UCSD-AML1 (cell line): ENCODE measurements around the gene EMCN.
A peak's percentile ranks its signal among the peaks of the same experiment; 100 is the strongest.

ENCODE experiments used
- DNase-seq: peaks from one replicate; lab custom pipeline; 2025; ENCODE audit not compliant: unreplicated experiment; lab: John Stamatoyannopoulos, UW

The EMCN gene

DNA sequence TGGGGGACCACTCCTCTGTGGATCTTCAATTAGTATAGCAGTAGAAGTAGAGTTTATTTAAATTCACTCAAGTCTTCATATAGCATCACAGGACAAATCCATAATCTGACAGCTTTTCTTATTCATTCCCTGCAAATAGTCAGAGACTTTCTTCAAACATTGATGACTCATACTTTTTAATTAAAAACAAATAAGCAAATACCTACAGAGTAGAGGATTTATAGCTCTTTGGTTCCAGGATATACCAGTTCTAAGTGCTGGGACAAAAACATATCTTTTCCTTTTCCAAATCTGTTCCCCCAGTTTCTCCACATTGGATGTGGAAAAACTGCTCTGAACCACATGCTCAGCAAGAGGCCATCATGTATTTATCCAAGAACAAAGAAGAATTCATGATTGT, 24.1 kb downstream of the EMCN start:
- DNase-seq: no peak

DNA sequence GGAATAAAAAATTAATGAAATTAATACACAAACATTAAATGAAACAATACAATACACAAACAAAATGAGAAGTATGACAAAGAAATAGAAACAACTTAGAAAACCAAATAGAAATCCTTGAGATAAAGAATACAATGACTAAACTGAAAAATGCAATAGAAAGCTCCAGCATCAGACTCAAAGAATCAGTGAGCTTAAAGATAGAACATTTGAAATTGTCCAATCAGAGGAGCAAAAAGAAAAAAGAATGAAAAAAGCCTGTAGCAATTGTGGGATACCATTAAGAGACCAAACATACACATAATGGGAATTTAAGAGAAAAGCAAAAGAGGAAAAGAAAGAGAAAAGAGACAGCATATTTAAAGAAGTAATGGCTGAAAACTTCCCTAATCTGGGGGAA, 25.7 kb downstream of the EMCN start:
- DNase-seq: no peak

DNA sequence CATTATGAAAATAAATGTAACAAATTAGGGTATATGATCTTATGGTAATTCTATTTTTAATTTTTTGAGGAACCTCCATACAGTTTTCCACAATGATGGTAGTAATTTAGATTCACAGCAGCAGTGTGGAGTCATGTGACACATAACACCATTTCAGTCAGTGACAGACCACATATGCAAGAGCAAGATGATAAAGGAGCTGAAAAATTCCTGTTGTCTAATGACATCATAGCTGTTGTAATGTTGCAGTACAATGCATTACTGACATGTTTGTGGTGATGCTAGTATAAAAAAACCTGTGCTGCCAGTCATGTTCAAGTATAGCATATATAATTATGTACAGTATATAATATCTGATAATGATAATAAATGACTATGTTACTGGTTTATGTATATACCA, 28.5 kb downstream of the EMCN start:
- DNase-seq: no peak

DNA sequence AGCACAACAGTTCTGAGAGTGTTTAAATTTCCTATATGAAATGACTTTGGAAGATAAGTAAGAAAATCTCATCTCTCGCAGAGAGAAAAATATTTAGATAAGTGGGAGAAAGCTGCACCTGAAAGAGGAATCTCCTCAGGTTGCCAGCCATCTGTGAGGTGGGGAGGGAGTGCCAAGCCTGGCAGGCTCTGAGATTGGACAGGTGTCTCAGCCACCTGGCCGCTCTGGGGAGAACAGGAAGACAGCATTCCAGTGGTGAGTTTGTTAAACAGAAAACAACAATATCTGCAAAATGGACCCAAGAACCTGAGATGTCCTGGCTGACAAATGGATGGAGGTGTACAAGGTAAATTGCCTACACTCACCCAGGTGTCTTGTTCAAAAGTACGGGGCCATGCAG, 31.3 kb downstream of the EMCN start:
- no peak for DNase-seq

DNA sequence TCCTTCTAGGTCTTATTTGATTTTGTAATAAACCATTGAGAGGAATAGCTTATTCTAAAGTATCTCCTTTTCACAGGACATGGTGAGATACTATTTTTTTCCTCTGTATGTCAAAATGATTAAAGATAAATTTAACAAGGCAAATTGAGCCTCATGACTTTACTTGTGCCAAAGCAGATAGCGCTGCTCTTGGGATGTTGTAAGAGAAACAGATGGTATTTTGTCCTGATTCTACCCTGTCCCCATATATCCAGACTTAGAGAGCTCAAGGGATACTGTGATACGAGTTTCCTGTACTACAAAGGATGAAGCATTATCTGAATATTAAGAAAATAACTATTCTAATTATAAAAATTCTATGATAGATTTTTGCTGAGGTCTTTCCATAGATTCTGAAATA, 34.0 kb downstream of the EMCN start:
- DNase-seq: no peak

DNA sequence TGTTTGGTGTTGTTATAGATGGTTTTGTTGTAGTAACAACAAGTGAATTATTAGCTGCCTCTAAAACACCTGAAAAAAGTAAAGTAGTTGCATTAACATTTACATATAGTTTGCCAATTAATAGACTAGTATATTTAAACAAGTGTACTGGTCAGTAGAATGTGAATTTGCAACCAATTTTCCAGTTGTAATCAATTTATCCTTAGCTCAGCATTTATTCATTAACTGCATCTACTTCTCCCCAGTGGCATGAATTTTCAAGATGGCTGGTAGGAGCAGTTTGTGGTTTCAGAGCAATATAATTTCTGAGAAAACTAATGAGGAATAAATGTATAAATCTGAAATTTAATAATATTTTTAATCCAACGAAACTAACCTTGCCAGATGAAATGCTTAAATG, 37.9 kb downstream of the EMCN start:
- DNase-seq: no peak

DNA sequence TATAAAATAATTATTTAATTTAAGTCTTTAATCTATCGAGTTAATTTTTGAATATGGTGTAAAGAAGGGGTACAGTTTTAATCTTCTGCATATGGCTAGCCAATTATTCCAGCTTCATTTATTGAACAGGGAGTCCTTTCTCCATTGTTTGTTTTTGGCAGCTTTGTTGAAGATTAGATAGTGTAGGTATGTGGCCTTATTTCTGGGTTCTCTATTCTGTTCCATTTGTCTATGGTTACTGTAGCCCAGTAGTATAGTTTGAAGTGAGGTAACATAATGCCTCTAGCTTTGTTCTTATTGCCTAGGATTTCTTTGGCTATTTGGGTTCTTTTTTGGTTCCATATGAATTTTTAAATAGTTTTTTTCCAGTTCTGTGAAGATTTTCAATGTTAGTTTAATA, 48.3 kb downstream of the EMCN start:
- no peak for DNase-seq

DNA sequence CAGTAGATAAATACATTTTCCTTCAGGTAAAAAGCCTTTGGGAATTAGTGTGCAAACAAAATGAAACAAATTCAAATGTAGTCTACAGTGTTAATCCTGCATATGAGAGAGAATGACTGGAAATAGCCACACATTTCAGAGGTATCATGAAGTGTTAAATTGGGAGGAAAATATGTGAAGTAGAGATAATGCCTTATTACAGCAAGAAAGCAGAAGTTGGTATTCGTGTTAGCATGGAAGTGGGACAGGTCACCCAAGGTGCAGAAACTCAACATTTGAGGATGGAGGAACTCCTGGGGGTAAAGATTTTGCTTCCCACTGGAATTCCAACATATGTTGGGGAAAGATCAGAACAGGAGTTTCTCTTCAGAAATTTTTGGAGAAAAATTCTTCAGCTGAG, 51.3 kb downstream of the EMCN start:
- DNase-seq: no peak

DNA sequence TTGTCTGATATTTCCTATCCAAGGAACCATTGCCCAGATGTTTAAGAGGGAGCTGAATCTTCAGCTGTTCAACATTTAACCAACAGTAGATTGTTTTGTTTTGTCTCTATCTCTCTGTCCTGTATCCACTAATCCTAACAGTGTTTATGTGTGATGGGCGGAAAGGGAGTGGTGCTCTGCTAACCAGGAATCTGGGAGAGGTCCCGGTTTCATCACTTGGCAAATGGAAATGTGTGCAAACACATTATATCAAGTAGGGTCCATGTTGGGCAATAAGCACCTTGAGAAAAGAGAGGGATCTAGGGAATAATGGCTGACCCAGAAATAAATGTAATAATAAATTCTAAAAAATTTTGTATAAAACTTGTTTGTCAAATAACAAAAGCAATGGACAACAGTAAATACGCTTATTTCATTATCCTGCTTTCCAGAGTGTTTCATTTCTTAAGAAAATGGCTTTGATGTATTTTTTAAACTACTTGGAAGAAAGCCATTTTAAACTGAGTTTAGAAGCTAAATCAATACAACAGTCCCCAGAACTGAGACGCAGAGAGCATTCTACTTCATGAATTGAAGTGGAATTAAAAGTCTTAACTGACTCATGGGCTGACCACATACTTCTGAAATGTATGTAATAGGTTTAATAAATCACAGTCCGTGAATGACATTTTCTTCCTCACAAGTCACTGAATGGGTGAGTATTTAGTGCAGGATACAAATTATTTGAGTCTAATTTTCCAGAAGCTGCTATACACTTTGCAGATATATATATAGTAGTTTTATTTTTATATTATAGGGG, 55.8 kb downstream of the EMCN start:
- no peak for DNase-seq

DNA sequence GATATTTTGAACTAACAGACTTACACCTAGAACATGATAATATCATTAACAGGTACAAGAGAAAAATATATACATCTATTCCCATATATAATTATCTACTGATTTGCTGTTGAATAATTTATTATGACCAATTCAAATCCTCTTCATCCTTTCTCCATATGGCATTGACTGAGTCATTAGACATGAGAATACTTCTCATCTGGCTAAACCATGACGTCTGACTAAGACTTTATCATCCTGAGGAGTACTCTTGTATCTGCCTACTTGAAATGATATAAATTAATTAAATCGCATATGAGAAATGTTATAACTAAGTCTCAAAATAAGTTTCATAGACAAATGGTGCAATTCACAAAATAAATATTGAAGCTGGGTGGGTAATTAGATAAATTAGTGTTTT, 67.4 kb downstream of the EMCN start:
- no peak for DNase-seq

DNA sequence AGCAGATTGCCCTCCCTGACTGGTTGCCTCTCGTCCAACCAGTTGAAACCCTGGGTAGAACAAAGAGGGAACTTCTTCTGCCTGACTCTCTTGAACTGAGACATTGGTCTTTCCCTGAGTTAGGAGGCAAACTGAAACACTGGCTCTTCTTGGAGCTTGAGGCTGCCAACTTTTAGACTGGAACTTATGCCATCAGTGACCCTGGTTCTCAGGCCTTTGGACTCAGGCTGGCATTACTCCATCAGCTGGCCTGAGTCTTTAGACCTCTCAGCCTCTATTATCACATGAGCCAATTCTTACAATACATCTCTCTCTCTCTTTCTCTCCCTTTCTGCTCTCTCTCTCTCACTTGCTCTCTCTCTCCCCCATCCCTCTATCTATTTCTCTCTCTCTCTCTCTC, 86.4 kb downstream of the EMCN start:
- no peak for DNase-seq

DNA sequence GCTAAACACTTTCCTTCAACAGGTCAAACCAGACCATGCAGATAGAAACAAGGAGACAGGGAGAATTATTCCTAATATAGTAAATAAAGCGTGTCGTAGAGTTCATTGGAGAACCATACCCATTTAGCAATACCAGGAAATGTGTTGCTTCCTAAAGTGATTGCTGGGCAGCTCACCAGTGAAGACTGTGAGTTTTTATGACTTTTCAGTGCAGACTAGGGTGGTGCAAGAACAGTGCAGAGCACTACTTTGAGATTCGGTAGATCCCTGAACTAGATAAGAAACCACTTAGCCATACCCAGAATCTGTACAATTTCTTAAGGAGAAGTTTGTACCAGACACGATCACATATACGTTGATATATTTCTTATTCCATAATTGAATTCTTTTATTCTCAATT, 87.4 kb downstream of the EMCN start:
- no peak for DNase-seq

DNA sequence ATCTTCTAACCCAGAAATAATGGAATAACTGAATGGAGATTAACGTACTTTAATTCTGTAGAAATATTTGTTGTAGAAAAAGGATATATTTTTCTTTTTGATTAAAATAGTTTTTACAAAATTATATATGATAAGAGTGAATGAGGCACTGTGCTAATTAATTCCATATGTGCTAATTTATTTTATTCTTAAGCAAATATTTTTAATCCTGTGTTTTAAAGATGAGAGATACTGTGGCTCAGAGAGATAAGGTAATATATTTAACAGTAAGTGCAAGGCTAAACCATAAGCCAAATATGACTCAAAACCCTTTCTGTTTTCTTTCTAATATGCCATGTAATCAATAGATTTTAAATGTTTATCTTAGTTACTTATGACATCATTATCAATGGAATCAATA, 88.2 kb downstream of the EMCN start:
- no peak for DNase-seq

DNA sequence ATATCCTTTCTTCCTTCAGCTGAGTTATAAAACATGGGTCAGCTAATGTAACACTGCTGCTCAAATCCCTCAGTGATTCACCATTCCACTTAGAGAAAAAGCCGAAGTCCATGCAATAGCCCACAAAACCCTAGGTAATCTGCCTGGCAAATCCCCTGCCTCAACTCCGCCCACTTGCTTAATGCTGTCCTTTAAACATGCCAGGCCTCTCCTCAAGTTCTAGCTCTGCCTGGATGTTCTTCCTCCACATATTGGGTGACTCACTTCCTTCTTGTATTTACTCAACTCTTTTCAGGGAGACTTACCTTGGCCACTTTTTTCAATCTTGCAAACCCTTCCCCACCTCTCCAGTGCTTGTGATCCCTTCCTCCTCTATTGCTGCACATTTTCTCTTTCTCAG, 89.8 kb downstream of the EMCN start:
- peak; percentile 20 for DNase-seq

DNA sequence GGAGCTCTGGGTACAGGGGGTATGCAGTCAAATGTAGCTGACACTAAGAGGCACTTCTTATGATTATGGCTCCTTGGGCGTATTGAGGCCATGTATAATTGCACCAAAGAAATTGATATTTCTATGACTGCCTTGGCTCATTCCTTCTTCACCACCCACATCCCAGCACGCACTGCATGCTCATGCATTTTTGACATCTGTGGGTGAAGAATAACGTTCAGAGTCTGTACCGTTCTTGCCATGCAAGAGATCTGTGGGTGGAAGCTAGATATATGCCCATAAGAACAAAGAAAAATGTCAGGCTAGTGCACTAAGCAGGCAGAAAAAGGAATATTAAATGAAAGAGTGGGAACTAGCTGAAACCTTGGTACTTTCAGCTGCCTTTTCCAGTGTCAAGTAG, 93.4 kb downstream of the EMCN start:
- no peak for DNase-seq

DNA sequence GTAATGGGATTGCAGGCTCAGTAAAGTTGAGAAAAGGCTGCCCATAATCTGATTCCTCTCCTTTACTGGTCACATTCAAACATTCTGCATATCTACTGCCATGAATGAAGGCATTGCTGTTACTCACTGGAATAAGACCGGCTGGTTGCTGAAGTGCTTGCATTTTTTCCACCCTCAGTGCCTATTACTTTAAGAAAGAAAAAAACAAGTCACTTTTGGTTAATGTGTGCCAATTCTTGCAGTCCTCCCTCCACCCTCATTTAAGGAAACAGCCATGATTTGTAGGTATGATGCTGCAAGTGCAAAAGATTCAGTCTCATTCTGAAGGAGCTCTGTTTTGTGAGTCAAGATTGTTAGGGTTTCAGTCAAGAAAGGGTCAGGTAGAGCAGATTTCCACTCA, 94.9 kb downstream of the EMCN start:
- DNase-seq: no peak

DNA sequence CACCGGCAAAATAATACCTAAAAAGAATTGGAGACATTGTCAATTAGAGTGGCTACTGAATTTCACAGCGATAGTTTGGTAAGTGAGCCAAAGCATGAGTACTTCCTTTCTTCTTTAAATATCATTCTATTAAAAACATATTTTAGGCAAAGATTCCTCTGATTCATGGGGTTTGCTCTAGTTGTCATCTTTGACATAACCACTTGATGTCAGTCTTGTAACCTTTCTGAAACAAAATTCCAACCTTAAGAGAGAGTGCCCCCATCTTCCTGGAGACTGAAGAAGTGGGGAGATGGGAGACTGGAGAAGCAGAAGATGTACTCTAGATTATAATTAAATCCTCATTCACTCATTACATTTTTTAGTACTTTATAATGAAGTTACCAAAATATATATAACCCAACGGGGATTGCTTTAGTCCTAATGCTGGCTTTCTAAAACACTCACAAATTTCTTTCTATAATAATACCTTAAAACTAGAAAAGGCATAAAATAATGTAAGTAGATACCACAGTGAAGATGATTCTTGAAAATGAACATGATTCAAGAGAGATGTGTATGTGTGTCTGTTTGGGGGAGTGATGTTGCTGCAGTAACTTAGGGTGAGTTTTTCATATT, 96.4 kb downstream of the EMCN start:
- DNase-seq: no peak

DNA sequence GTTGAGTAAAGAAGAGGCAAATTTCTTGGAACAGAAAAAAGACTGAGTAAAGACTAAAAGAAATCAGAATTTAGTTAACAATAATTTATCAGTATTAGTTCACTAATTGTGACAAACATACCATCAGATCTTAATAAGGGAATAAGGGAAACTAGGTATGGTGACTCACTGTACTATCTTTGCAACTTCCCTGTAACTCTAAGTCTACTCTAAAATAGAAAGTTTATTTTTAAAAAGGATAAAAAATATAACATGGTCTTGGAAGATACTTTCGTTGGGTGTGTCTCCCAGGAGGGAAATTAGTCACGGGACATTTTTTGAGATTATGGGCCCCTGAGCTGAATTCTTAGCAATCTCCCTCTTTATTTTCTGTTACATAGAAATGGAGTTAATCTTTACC, 97.3 kb downstream of the EMCN start:
- no peak for DNase-seq

DNA sequence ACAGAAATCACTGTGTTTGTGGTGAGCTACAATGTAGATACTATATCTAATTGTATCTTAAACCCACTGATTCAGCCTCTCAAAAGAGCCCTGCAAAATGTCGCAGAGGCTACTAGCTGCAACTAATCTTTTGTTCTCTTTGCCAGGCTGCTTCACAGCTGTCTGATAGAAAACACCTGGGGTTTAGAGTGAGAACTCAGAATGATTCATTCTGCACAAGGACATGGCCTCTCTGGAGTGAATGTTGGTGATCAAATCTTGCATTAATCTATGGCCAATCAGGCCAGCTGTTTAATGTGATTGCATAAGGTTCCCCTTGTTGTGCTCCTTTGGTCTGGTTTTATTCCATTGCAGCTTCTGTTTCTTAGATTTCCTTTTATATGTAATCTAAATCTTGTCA, 100.3 kb downstream of the EMCN start:
- no peak for DNase-seq

DNA sequence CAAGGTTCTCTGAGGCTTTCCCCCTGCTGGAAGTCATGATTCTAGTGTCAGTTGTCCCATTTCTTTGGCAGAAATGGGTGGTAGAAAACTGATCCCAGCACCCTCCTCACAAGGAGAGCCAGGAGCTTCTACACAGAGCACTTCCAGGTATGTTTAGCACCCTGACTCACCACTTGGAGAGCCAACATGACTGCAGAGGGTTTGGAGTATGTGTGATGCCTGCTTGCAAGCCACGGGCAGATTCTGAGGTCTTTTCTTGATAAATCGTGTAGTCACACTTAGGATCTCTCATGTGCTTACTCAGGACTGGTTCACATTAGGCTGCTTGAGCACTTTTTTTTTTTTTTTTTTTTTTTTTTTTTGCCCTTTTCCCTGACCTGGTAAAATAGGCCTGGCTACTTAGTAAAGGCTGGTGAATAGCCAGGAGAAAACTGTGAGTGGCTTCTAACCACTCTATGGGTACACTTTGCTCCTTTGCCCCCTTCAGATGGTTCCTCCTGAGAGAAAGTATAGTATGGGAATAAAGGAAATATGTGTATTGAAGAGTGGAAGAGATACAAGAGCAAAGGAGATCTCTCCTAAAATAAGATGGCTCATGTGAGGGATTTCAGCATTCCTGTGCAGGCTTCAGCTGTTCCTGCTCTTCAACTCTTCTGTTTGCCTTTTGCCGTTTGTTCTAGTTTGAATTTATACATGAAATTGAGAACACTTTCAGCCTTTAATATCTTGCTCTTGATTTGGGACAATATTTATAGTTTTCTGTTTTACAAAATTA, 103.6 kb downstream of the EMCN start:
- DNase-seq: no peak

DNA sequence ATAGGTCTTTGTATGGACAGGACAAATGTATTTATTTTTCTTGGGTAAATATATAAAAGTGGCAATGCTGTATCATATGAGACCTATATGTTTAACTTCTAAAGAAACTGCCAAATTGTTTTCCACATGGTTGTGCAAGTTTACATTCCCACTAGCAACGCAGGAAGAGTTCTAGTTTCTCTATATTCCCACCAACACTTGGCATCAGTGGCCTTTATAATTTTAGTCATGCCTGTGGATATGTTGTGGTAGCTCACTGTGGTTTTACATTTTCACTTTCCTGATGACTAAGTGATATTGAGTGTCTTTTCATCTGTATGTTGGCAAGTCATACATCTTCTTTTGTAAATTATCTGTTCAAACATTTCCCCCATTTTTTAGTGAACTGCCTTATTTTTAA, 126.0 kb downstream of the EMCN start:
- DNase-seq: no peak

DNA sequence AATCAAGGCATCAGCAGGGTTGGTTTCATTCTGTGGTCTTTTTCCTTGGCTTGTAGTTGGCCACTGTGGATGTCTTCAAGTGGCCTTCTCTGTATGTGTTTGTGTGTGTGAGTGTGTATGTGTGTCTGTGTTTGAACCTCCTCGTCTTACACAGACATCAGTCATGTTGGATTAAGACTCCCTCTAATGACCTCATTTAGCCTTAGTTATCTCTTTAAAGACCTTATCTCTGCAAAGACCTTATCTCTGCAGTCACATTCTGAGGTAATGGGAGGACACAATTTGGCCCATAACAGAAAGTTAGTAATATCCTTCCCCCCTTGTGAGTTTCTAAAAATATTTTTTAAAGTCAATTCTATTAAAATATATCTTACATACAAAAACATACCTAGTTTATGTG, 126.7 kb downstream of the EMCN start:
- DNase-seq: no peak
